Right atrium auricular region (tissue), 2 donors: ENCODE data around the gene CELSR1. TPM values are rescaled to one million over a fixed set of nuclear protein-coding genes. Genes with fewer than 3 reads are reported as not detected.

Source experiments
- DNase-seq: peaks from one replicate; pipeline ENCODE4 v3.0.0-alpha.2; 2019; ENCODE audit warnings: low spot score
- H3K27ac ChIP-seq, 2 donors: fragments of 200-600 bp; sonication (generic); 1 replicate in 1 of 2; 2 replicates in 1 of 2; pipeline ENCODE4 v1.5.1; 2016 to 2019
- H3K27me3 ChIP-seq, 2 donors: fragments of 200-600 bp; sonication (generic); one replicate each; pipeline versions ENCODE4 v1.5.1 to v1.6.0; 2017 to 2019
- H3K36me3 ChIP-seq: fragments of 200-600 bp; sonication (generic); one replicate; pipeline ENCODE4 v1.5.1; 2016
- H3K4me1 ChIP-seq, 2 donors: fragments of 200-600 bp; sonication (generic); one replicate each; pipeline versions ENCODE4 v1.5.1 to v1.6.0; 2017 to 2019
- H3K4me3 ChIP-seq, 2 donors: fragments of 200-600 bp; sonication (generic); 1 replicate in 1 of 2; 2 replicates in 1 of 2; pipeline ENCODE4 v1.5.1; 2017 to 2019; ENCODE audit warnings: mild to moderate bottlenecking in 1 of 2, moderate library complexity in 1 of 2
- H3K9me3 ChIP-seq, 2 donors: fragments of 200-600 bp; sonication (generic); one replicate each; pipeline ENCODE4 v1.5.1; 2019
- CTCF ChIP-seq, 2 donors: fragments of 200-600 bp; sonication (generic); IDR thresholded peaks; one replicate each; pipeline ENCODE4 v1.5.1; 2019; ENCODE audit warnings: antibody characterized with exemption in 2 of 2
- total RNA-seq, 2 donors: library from RNA; depleted of rRNA; stranded (reverse); fragments of >200 nt; gene quantifications; one replicate each; pipeline ENCODE4 v1.1.0, GENCODE V29; 2016

Gene CELSR1
- total RNA-seq, 2 donors from 2014 or later, result 7.1 to 9.6 TPM

- Histone ChIP-seq H3K9me3 (no peaks in the 10 kb centered on the region), H3K36me3 (no peaks in the 10 kb centered on the region), H3K27me3 (no peaks in the 10 kb centered on the region), H3K27ac (no peak overlapping the region), H3K4me1 (no peaks in the 10 kb centered on the region), H3K4me3 (no peak overlapping the region)
- no peak for TF ChIP-seq CTCF (IDR thresholded peaks at IDR 0.05)
- DNase-seq, result no peak
These were observed 45.5 kb downstream of the CELSR1 start for GRCh38 chr22:46491946-46492345.

- DNase-seq, result no peak
- H3K27me3 ChIP-seq, result no peaks in the 10 kb centered on the region
- TF ChIP-seq CTCF (IDR thresholded peaks at IDR 0.05), result no peak
- no peaks in the 10 kb centered on the region for H3K4me1 ChIP-seq
- H3K36me3 ChIP-seq, result no peaks in the 10 kb centered on the region
- no peaks in the 10 kb centered on the region for H3K9me3 ChIP-seq
- no peak overlapping the region for H3K27ac ChIP-seq
- no peak overlapping the region for H3K4me3 ChIP-seq
These were observed 46.9 kb downstream of the CELSR1 start for GRCh38 chr22:46490538-46490937.

- no peak for TF ChIP-seq CTCF (IDR thresholded peaks at IDR 0.05)
- H3K4me3 ChIP-seq, result no peak overlapping the region
- no peaks in the 10 kb centered on the region for H3K27me3 ChIP-seq
- no peaks in the 10 kb centered on the region for H3K9me3 ChIP-seq
- H3K36me3 ChIP-seq, result no peaks in the 10 kb centered on the region
- H3K4me1 ChIP-seq, result no peaks in the 10 kb centered on the region
- DNase-seq, result no peak
- no peak overlapping the region for H3K27ac ChIP-seq
These were observed 50.3 kb downstream of the CELSR1 start for GRCh38 chr22:46486996-46487717.

- Histone ChIP-seq H3K36me3 (no peaks in the 10 kb centered on the region), H3K27ac (no peak overlapping the region), H3K4me1 (no peaks in the 10 kb centered on the region), H3K27me3 (no peaks in the 10 kb centered on the region), H3K9me3 (no peaks in the 10 kb centered on the region), H3K4me3 (no peak overlapping the region)
- DNase-seq, result no peak
- no peak for TF ChIP-seq CTCF (IDR thresholded peaks at IDR 0.05)
These were observed 52.4 kb downstream of the CELSR1 start for GRCh38 chr22:46484861-46485595.

- Histone ChIP-seq H3K4me3 (no peak overlapping the region), H3K27ac (no peak overlapping the region), H3K27me3 (no peaks in the 10 kb centered on the region), H3K36me3 (no peaks in the 10 kb centered on the region), H3K4me1 (no peaks in the 10 kb centered on the region), H3K9me3 (no peaks in the 10 kb centered on the region)
- no peak for DNase-seq
- no peak for TF ChIP-seq CTCF (IDR thresholded peaks at IDR 0.05)
These were observed 53.1 kb downstream of the CELSR1 start for GRCh38 chr22:46484156-46484860.
